Stimulated activated CD8-positive, alpha-beta memory T cell treated with anti-CD3 and anti-CD28 coated beads, Interleukin-12 subunit alpha, Interleukin-12 subunit beta, amount 100 ng/mL, for 4 hours (primary cell): ENCODE measurements around the gene CAPN12.
"Not testable (repeated sequence)": the region's sequence is repeated elsewhere in the genome, so short reads cannot be mapped to it uniquely, and the experiment has no call there.

Source experiments
- DNase-seq: peaks from one replicate; pipeline ENCODE4 v3.0.0-alpha.2; 2020; ENCODE audit warnings: low read depth

Gene CAPN12

DNA sequence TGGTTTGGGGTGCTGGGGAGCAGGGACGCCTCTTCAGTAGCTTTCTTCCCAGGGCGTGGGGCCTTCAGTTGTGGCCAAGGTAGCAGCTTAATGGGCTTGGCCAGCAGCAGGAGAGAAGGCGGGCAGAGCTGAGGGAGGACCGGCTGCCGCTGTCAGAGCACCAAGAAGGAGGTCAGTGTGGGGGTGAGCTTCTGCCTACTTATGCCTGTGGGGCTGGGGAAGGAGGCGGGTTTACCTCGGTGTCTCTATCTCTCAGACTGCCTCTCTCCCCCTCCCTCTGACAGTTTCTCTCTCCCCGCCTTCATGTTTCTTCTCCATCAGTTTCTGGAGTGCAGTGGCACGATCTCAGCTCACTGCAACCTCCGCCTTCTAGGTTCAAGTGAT lies at the start of gene CAPN12:
Gene CAPN12, minus strand, starts transcription at position 177 of the 384 bp plus-strand sequence. CDS start 309 bp downstream, outside the sequence.
- DNase-seq: no peak

DNA sequence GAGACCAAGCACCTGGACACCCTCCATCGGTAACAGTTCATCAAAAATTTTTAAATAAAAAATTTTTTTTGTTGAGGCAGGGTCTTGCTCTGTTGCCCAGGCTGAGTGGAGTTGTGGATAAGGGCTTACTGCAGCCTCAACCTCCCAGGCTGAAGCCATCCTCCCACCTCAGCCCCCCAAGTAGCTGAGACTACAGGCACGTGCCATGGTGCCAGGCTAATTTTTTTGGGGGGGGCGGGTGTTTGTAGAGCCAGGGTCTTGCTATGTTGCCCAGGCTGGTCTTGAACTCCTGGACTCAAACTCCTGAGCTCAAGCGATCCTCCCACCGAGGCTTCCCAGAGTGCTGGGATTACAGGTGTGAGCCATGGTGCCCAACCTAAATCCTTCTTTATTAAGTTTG lies 49.4 kb upstream of the CAPN12 start:
- no peak for DNase-seq

DNA sequence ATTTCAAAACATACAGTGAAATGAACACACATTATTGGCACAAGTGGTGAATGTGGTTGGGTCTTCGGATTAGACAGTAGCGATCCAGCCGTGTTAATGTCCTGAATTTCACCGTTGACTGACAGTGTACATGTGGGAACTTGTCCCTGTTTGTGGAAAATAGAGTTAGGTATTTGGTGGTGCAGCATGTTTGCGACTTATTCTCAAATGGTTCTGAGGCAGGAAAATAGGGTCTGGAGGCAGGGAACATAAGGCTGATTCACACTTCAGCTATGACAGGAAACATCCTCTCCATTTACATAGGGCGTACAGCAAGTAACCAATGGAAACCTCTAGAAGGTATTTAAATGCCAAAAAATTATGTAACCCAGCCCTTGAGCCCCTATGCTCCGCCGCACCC lies 48.9 kb upstream of the CAPN12 start:
- DNase-seq: no peak

GRCh38 chr19:38792250-38793111 lies 48.2 kb upstream of the CAPN12 start:
- no peak for DNase-seq

DNA sequence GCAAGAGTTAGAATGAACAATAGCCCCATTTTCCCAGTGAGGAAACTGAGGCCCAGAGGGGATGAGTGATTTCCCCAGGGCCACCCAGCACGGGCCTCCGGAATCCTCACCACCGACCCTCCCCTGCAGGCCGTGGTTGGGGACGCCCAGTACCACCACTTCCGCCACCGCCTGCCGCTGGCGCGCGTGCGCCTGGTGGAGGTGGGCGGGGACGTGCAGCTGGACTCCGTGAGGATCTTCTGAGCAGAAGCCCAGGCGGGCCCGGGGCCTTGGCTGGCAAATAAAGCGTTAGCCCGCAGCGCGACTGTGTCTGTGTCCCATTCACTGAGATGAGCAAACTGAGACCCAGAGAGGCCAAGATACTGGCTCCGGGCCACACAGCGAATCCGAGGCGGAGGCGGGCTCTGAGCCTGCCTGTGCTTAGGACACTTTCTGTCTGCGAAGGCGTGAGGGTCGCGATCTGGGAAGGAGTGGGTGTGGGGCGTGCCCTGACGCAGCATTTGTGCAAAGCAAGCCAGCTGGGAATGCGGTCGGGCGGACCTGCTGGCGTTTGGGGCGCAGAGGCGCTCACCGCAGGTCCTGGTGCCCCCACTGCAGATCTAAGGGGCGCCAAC lies 47.3 kb upstream of the CAPN12 start:
- DNase-seq: not testable (repeated sequence)

GRCh38 chr19:38790507-38791403 lies 46.5 kb upstream of the CAPN12 start:
- not testable (repeated sequence) for DNase-seq

DNA sequence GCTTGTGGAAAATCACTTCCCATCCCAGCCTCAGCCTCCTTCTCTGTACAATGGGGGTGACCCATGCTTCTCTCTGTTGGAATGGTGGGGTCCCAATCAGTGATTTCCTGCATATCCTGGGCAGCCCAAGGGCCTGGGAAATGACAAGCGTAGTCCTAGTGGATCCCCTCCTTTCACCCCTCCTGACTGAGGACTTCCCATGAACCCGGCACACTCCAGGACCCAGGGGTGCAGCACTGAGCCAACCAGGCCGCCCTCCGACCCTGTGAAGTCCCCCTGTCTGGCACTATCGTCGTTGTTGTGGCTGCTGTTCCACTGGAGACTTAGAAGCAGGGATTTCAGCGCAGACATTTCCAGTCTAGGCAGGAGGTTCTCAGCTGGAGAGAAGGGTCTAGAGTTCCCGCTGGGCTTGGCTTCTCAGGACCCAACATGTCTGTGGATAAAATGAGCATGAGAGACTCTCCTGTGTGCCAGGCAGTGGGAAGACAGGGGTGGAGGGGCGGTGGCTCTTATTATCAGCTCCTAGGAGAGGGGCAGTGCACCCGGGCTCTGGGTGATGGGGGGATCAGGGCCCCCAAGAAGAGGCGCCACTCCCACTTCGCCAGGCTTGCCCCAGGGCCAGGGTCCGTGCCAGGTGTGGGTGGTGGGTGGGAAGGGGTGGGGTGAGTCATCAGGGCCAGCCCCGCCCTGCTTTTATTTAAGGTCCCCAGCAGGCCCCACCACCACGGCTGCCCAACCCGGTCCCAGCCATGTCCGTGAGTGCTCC lies 44.4 kb upstream of the CAPN12 start, which contains the start of gene LGALS7B:
Gene LGALS7B, plus strand, starts transcription at position 723 of the 766 bp plus-strand sequence. Its CDS starts 27 bp downstream, at position 750.
- DNase-seq: no peak

DNA sequence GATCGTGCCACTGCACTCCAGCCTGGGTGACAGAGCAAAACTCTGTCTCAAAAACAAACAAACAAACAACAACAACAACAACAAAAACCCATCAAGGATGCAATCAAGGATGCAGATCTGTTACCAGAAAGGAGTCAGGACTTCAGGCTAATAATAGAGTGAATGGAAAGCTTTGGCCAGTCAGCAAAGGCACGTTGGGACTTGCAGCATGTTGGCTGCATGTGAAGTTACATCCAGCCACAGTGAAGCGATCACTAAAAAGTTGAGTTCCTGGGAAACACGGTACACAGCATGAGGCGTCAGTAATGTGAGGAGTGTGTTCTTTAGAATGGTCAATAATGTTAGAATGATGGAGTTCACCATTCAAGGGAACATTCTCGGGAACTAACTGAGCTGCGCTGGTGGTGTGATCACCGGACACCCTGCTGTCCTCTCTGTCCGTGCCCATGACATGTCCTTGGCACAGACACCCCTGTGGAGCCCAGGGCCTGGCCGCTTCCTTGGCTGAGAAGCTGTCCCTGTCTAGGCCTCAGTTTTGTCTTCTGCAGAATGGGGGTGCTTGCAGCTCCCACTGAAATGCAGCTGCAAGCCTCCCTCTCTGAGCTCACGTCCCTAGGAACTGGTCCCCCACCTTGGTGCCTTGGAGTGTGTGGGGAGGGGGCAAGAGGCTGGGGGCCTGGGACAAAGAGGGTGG lies 42.4 kb upstream of the CAPN12 start:
- no peak for DNase-seq

GRCh38 chr19:38786061-38786460 lies 41.8 kb upstream of the CAPN12 start:
- not testable (repeated sequence) for DNase-seq

DNA sequence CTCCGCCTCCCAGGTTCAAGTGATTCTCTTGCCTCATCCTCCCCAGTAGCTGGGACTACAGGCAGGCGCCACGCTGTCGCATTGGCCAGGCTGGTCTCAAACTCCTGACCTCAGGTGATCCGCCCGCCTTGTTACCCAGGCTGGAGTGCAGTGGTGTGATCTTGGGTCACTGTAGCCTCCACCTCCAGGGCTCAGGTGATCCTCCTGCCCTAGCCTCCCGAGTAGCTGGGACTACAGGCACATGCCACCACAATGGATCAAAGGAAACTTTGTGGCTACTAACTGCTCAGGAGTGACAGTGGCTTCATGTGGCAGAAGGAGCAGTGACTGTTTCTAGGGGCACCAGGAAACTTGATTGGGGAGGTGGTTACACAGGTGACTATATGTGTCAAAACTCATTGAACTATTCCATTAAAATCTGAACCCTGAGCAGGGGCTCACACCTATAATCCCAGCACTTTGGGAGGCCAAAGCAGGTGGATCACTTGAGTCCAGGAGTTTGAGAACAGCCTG lies 41.0 kb upstream of the CAPN12 start:
- DNase-seq: no peak

DNA sequence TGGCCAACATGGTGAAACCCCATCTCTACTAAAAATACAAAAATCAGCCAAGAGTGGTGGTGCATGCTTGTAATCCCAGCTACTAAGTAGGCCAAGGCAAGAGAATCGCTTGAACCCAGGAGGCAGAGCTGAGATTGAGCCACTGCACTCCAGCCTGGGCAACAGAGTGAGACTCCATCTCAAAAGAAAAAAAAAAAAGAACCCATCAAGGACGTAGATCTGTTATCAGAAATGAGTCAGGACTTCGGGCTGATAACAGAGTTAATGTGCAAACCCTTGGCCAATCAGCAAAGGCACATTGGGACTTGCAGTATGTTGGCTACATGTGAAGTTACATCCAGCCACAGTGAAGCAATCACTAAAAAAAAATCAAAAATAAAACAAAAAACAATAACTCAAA lies 40.0 kb upstream of the CAPN12 start:
- DNase-seq: no peak

DNA sequence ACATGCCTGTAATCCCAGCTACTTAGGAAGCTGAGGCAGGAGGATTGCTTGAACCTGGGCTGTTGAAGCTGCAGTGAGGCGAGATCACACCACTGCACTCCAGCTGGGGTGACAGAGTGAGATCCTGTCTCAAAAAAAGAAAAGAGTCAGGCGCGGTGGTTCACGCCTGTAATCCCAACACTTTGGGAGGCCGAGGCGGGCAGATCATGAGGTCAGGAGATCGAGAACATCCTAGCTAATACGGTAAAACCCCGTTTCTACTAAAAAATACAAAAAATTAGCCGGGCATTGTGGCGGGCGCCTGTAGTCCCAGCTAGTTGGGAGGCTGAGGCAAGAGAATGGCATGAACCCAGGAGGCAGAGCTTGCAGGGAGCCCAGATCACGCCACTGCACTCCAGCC lies 37.9 kb upstream of the CAPN12 start:
- not testable (repeated sequence) for DNase-seq

GRCh38 chr19:38781058-38781457 lies 36.8 kb upstream of the CAPN12 start:
- no peak for DNase-seq

- DNase-seq: no peak
Observed at GRCh38 chr19:38780443-38780842, 36.2 kb upstream of the CAPN12 start.

DNA sequence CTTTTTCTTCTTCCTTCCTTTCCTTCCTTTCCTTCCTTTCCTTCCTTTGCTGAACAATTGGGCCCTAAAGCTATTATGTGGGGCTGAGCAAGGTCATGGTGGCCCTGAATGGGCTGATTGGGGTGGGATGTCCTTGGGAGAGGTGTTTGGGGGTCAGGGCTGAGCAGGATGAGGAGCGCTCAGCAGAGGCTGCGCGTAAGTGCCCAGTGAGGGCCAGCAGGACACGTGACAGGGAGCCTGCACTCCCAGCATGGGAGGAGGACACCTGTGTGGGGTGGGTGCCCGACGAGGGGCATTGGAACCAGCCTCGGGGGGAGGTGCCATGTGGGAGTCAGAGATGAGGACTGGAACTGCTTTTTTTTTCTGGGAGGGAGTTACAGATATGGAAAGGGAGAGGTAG lies 34.5 kb upstream of the CAPN12 start:
- no peak for DNase-seq

DNA sequence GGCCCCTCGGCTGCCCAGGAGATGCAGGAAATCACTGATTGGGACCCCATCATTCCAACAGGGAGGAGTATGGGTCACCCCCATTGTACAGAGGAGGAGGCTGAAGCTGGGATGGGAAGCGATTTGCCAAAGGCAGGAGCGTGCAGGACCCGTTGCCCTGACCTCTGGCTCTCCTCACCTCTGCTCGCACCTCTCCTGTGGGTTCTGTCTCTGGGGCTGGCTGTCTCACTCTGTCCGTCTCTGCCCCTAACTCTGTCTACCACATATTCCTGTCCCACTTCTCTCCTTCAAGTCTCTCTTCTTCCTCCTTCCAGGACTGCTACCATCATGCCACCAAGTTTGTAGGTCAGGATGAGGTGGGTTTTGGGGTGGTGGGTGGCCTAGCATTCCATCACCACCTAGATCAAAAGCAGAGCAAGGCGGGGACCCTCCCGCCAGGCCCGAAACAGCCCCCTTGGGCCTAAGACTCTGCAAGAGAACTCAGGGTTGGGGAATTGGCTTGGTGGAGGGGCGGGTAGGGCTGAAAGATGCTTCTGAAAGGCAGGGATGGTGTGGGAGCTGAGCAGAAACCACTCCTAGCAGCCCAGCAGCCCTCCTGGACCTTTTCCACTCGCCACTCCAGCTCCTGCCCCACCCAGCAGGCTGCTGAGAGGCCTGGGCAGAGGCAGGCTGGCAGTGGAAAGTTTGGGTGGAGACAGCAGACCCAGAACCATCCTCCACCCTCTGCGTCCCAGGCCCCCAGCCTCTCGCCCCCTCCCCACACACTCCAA lies 30.1 kb upstream of the CAPN12 start:
- DNase-seq: no peak

DNA sequence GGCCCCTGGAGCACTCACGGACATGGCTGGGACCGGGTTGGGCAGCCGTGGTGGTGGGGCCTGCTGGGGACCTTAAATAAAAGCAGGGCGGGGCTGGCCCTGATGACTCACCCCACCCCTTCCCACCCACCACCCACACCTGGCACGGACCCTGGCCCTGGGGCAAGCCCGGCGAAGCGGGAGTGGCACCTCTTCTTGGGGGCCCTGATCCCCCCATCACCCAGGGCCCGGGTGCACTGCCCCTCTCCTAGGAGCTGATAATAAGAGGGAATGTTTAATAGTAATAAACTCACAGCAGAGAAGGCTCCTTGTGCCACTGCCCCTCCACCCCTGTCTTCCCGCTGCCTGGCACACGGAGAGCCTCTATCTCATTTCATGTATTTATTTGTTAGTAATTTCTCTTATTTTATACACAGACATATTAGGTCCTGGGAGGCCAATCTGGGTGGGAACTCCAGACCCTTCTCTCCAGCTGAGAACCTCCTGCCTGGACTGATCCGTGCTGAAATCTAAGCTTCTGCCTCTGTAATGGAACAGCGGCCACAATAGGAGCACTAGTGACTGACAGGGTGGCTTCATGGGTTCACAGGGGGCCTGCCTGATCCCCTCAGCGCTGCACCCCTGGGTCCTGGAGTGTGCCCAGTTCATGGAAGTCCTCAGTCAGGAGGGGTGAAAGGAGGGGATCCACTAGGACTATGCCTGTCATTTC lies 29.3 kb upstream of the CAPN12 start, which contains the start of gene LGALS7:
Gene LGALS7, minus strand, starts transcription at position 49 of the 709 bp plus-strand sequence. Its CDS starts 25 bp downstream, at position 24.
- no peak for DNase-seq

DNA sequence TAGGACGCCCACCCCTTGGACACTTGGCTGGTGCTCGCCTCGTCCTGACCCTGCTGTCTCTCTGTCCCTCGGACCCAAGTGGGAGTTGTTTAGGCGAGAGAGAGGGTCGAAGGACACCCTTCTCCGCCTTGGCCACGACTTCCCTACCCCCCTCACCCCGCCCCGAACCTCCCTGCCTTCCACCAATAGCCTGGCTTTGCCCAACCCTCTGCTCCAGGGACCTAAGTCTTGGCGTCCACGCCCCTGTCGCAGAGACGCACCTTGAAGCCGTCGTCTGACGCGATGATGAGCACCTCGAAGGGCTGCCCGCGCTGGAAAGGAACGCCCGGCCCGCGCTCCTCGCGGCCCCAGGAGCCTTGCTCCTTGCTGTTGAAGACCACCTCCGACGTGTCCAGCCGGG lies 27.3 kb upstream of the CAPN12 start:
- DNase-seq: not testable (repeated sequence)

- not testable (repeated sequence) for DNase-seq
Observed at GRCh38 chr19:38770949-38771275, 26.6 kb upstream of the CAPN12 start.
